ENCODE data around the gene POF1B.
"Not testable (repeated sequence)": the region's sequence is repeated elsewhere in the genome, so short reads cannot be mapped to it uniquely, and the experiment has no call there.

- TF ChIP-seq EZH2phosphoT487 (IDR thresholded peaks at IDR 0.05; ENCODE audit: insufficient read depth, low read depth); EZH2 (IDR thresholded peaks at IDR 0.05; ENCODE audit: insufficient read depth, poor library complexity, severe bottlenecking): not testable (repeated sequence)
These were observed 94.2 kb downstream of the POF1B start for GRCh38 chrX:85285286-85285685.
